Smooth muscle cell (in vitro differentiated cells): ENCODE measurements around the gene RAB36. TPM values are rescaled to one million over a fixed set of nuclear protein-coding genes. Genes with fewer than 3 reads are reported as not detected.

Experiments
- DNase-seq: peaks from one replicate; lab custom pipeline; 2025; ENCODE audit not compliant: unreplicated experiment; lab: John Stamatoyannopoulos, UW
- H2AFZ ChIP-seq: fragments of 200-600 bp; sonication (generic); 2 replicates; pipeline ENCODE4 v1.6.0; 2016; ENCODE audit warnings: antibody characterized with exemption, low read depth, mild to moderate bottlenecking
- H3F3A ChIP-seq: fragments of 200-600 bp; sonication (generic); 2 replicates; pipeline ENCODE4 v1.6.0; 2017; ENCODE audit warnings: antibody characterized with exemption, low read depth
- H3K27ac ChIP-seq: fragments of 200-600 bp; sonication (generic); 2 replicates; pipeline ENCODE4 v1.5.1; 2016; ENCODE audit warnings: low read depth, mild to moderate bottlenecking
- H3K27me3 ChIP-seq: fragments of 200-600 bp; sonication (generic); 2 replicates; pipeline ENCODE4 v1.6.1; 2016; ENCODE audit warnings: low read depth, mild to moderate bottlenecking
- H3K36me3 ChIP-seq: fragments of 200-600 bp; sonication (generic); 2 replicates; pipeline ENCODE4 v1.5.1; 2016; ENCODE audit warnings: low read depth
- H3K4me1 ChIP-seq: fragments of 200-600 bp; sonication (generic); 2 replicates; pipeline ENCODE4 v1.5.1; 2016; ENCODE audit warnings: low read depth
- H3K4me2 ChIP-seq: fragments of 200-600 bp; sonication (generic); 2 replicates; pipeline ENCODE4 v1.6.0; 2016; ENCODE audit warnings: mild to moderate bottlenecking
- H3K4me3 ChIP-seq: fragments of 200-600 bp; sonication (generic); 2 replicates; pipeline ENCODE4 v1.5.1; 2016; ENCODE audit warnings: mild to moderate bottlenecking
- H3K79me2 ChIP-seq: fragments of 200-600 bp; sonication (generic); 2 replicates; pipeline ENCODE4 v1.6.0; 2016; ENCODE audit warnings: low read depth, mild to moderate bottlenecking
- H3K9ac ChIP-seq: fragments of 200-600 bp; sonication (generic); 2 replicates; pipeline ENCODE4 v1.6.0; 2016; ENCODE audit warnings: low read depth
- H3K9me3 ChIP-seq: fragments of 200-600 bp; sonication (generic); replicated peaks from 2 replicates; pipeline ENCODE4 v1.5.1; 2016; ENCODE audit warnings: low read depth
- H4K20me1 ChIP-seq: fragments of 200-600 bp; sonication (generic); 2 replicates; pipeline ENCODE4 v1.6.0; 2016; ENCODE audit warnings: low read depth
- WGBS: methylation state at CpG from one replicate; pipeline ENCODE4 v1.1.7; 2016; ENCODE audit warnings: low lambda C conversion rate; 5-methylcytosine and 5-hydroxymethylcytosine counted together
- polyA plus RNA-seq: library from polyadenylated mRNA; unstranded; fragments of >200 nt; fragmentation: Nextera tagmentation; extraction: Ambion mirVana; gene quantifications from 2 replicates; pipeline ENCODE4 v1.2.1, GENCODE V29; 2016
- total RNA-seq: library from RNA; depleted of rRNA; stranded (reverse); fragments of >200 nt; gene quantifications from 2 replicates; pipeline ENCODE4 v1.2.3, GENCODE V29; 2014
- TF ChIP-seq, protein P1 (sequence below): fragments of 200-600 bp; sonication (generic); IDR thresholded peaks from 2 replicates; pipeline ENCODE4 v1.5.1; 2017; ENCODE audit warnings: borderline replicate concordance, mild to moderate bottlenecking, antibody characterized with exemption; ENCODE audit not compliant: insufficient read depth, poor library complexity, severe bottlenecking

RAB36 gene
- total and polyA plus RNA-seq, 2 experiments from 2014 or later, result 1.9 to 2.0 TPM

DNA sequence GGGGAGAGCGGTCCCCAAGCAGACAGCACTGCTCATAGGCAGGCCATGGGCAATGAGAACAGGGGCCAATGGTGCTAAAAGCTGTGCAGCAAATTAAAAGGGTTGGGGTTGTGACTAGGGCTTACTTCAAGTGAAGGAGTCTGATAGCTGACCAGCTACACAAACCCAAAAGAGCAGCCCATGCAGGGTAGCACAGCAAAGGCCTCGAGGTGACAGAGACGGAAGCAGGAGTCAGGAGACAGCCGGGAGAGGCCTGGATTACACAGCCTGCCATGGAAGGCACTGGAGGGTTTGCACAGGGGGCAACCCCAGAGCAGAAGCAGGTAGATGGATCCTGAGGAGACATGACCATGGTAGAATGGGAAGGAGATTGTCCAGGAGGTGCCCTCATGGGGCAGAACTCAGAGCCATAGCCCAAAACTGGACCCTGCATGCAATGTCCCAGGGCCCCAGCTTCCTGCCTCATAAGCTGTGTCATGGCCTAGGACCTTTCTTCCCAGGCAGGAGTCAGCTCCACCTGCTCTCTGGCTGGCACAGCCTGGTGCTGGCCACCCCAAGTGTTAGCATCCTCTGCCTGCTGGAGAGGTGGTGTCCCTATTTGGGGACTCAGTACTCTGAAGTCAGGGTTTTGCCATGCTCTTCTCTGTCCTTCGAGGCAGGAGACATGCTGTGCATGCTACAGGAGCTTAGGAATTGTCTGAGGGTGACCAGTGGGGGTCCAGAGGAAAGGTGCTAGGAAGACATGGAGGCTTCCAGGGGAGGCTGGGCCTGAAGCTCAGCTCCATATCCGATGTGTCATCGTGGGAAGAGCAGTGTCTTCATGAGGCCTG, 36.8 kb upstream of the RAB36 start:
- no peak overlapping the region for H3K4me2 ChIP-seq
- no peaks in the 10 kb centered on the region for H3K27me3 ChIP-seq
- no peaks in the 10 kb centered on the region for H3F3A ChIP-seq
- H3K79me2 ChIP-seq, result no peaks in the 10 kb centered on the region
- H3K9me3 ChIP-seq, result no peaks in the 10 kb centered on the region
- H3K9ac ChIP-seq, result no peak overlapping the region
- WGBS, result 90% methylated on average over 7 of the region's 7 CpGs
- TF ChIP-seq, protein P1, sequence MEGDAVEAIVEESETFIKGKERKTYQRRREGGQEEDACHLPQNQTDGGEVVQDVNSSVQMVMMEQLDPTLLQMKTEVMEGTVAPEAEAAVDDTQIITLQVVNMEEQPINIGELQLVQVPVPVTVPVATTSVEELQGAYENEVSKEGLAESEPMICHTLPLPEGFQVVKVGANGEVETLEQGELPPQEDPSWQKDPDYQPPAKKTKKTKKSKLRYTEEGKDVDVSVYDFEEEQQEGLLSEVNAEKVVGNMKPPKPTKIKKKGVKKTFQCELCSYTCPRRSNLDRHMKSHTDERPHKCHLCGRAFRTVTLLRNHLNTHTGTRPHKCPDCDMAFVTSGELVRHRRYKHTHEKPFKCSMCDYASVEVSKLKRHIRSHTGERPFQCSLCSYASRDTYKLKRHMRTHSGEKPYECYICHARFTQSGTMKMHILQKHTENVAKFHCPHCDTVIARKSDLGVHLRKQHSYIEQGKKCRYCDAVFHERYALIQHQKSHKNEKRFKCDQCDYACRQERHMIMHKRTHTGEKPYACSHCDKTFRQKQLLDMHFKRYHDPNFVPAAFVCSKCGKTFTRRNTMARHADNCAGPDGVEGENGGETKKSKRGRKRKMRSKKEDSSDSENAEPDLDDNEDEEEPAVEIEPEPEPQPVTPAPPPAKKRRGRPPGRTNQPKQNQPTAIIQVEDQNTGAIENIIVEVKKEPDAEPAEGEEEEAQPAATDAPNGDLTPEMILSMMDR, result no peak
- H3K27ac ChIP-seq, result no peak overlapping the region
- no peaks in the 10 kb centered on the region for H3K4me1 ChIP-seq
- no peaks in the 10 kb centered on the region for H4K20me1 ChIP-seq
- H3K36me3 ChIP-seq, result no peaks in the 10 kb centered on the region
- H3K4me3 ChIP-seq, result no peak overlapping the region
- DNase-seq, result no peak
- no peak overlapping the region for H2AFZ ChIP-seq

DNA sequence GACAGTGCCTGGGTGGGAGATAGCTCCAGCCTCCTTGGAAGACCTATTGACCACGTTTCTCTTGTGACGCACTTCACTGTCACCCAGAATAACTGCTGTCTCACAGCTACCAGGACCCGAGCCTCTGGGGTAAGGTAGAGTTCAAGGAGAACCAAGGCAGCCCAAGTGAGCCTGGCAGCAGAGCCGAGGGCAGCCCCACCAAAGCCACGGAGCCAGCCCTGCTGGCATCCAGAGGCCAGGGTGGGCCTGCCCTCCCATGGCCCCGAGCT, 36.3 kb upstream of the RAB36 start:
- Histone ChIP-seq H3K27me3 (no peaks in the 10 kb centered on the region), H3F3A (no peaks in the 10 kb centered on the region), H3K4me1 (no peaks in the 10 kb centered on the region), H2AFZ (no peak overlapping the region), H3K79me2 (no peaks in the 10 kb centered on the region), H3K4me2 (no peak overlapping the region), H3K9me3 (no peaks in the 10 kb centered on the region), H3K27ac (no peak overlapping the region), H3K9ac (no peak overlapping the region), H4K20me1 (no peaks in the 10 kb centered on the region), H3K36me3 (no peaks in the 10 kb centered on the region), H3K4me3 (no peak overlapping the region)
- DNase-seq, result no peak
- 90% methylated on average over 6 of the region's 6 CpGs for WGBS
- TF ChIP-seq, protein P1, result no peak

DNA sequence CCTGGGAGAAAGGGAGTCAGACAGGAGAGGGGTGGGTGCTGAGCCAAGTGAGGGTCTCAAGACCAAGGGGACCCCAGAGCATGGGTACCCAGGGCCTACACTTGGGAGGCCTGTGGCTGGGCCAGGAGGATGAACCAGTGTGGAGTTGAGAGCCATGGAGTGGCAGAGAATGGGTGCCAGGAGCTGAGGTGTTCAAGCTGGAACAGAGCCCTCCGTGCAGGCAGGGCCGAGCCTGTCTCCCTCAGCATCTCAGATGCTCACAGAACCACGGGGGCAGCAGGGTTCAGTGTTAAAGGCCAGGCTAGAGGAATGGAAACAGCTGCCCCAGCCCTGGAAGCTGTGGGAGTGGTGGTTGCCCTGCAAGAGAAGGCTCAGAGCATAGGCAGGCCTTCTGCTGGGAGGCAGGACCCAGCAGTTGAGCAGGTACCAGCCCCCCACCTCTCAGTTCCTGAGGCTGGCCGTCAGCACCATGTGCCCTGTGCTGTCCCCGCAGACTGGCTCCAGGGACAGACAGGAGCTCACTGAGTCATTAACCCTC, 35.8 kb upstream of the RAB36 start:
- no peaks in the 10 kb centered on the region for H3F3A ChIP-seq
- DNase-seq, result no peak
- H3K27me3 ChIP-seq, result no peaks in the 10 kb centered on the region
- H3K9me3 ChIP-seq, result no peaks in the 10 kb centered on the region
- H3K79me2 ChIP-seq, result no peaks in the 10 kb centered on the region
- H3K4me3 ChIP-seq, result no peak overlapping the region
- no peaks in the 10 kb centered on the region for H3K36me3 ChIP-seq
- WGBS, result 85% methylated on average over 5 of the region's 5 CpGs
- TF ChIP-seq, protein P1, result no peak
- H3K27ac ChIP-seq, result no peak overlapping the region
- H4K20me1 ChIP-seq, result no peaks in the 10 kb centered on the region
- no peak overlapping the region for H2AFZ ChIP-seq
- no peak overlapping the region for H3K4me2 ChIP-seq
- no peak overlapping the region for H3K9ac ChIP-seq
- H3K4me1 ChIP-seq, result no peaks in the 10 kb centered on the region
